Spinal cord (tissue), 4 donors: ENCODE results near the gene AP1B1. TPM values are rescaled to one million over a fixed set of nuclear protein-coding genes. Genes with fewer than 3 reads are reported as not detected.

Source experiments
- polyA plus RNA-seq, 2 donors: library from polyadenylated mRNA; unstranded; fragments of 120-200 nt; gene quantifications; one replicate each; pipeline ENCODE4 v1.2.1, GENCODE V29; 2013; ENCODE audit not compliant: insufficient read length in 2 of 2
- small RNA-seq: library from RNA; depleted of rRNA; stranded (forward); fragments of <200 nt; gene quantifications from one replicate; pipeline ENCODE3, GENCODE V24; 2014; ENCODE audit warnings: low replicate concordance
- total RNA-seq, 2 donors: library from RNA; depleted of rRNA in 1 of 2; stranded (reverse); fragments of 120-200 nt in 1 of 2; fragments of >200 nt in 1 of 2; gene quantifications; one replicate each; pipeline versions ENCODE4 v1.2.3 to v1.2.4, GENCODE V29; 2013 to 2014

Gene AP1B1
- total and polyA plus RNA-seq, 4 donors: 52.2 to 80.0 (median 67.4) TPM

Small RNAs within 50 kb of the gene (small RNA-seq; reads per million reads assigned to genes)
- gene AC000041.1 (not detected), gene MIR3653 (not detected)

Other genes with a start within 250 kb of the AP1B1 start
- gene EMID1, start 182.7 kb downstream of the AP1B1 start, total RNA-seq: 10 to 100 TPM; 10.3 to 10.8 TPM
- 10 to 100 TPM; 19.0 to 24.4 TPM for gene EMID1, start 182.7 kb downstream of the AP1B1 start, polyA plus RNA-seq
- 10 to 100 TPM; 21.0 to 32.5 TPM for gene RHBDD3, start 120.6 kb downstream of the AP1B1 start, total RNA-seq
- gene RHBDD3, start 120.6 kb downstream of the AP1B1 start, polyA plus RNA-seq: 10 to 100 TPM; 49.2 to 60.7 TPM
- gene EWSR1, start 120.3 kb downstream of the AP1B1 start, total RNA-seq: 100 to 1,000 TPM; 114 to 206 TPM
- gene EWSR1, start 120.3 kb downstream of the AP1B1 start, polyA plus RNA-seq: 100 to 1,000 TPM; 289 to 316 TPM
- 1 to 10 TPM; 5.7 to 6.5 TPM for gene GAS2L1, start 81.9 kb downstream of the AP1B1 start, total RNA-seq
- gene GAS2L1, start 81.9 kb downstream of the AP1B1 start, polyA plus RNA-seq: 10 to 100 TPM; 23.9 to 28.4 TPM
- gene RASL10A, start 72.9 kb downstream of the AP1B1 start, total RNA-seq: 1 to 10 TPM; 2.1 to 2.4 TPM
- 1 to 10 TPM; 5.2 to 6.6 TPM for gene RASL10A, start 72.9 kb downstream of the AP1B1 start, polyA plus RNA-seq
- not detected for gene RFPL1, start 50.0 kb upstream of the AP1B1 start, total RNA-seq
- 1 to 10 TPM; 1.9 to 6.3 TPM for gene RFPL1, start 50.0 kb upstream of the AP1B1 start, polyA plus RNA-seq
- 100 to 1,000 TPM in 1 of 2 donors, 10 to 100 TPM in 1; 20.3 to 109 TPM for gene NEFH, start 91.6 kb upstream of the AP1B1 start, total RNA-seq
- 100 to 1,000 TPM; 173 to 175 TPM for gene NEFH, start 91.6 kb upstream of the AP1B1 start, polyA plus RNA-seq
- gene THOC5, start 165.2 kb upstream of the AP1B1 start, total RNA-seq: 10 to 100 TPM; 30.5 to 34.2 TPM
- gene THOC5, start 165.2 kb upstream of the AP1B1 start, polyA plus RNA-seq: 10 to 100 TPM; 19.0 to 34.4 TPM
- 10 to 100 TPM; 64.8 to 94.2 TPM for gene NIPSNAP1, start 192.5 kb upstream of the AP1B1 start, total RNA-seq
- gene NIPSNAP1, start 192.5 kb upstream of the AP1B1 start, polyA plus RNA-seq: 100 to 1,000 TPM; 121 to 128 TPM
- 10 to 100 TPM; 35.4 to 48.7 TPM for gene NF2, start 215.1 kb upstream of the AP1B1 start, total RNA-seq
- gene NF2, start 215.1 kb upstream of the AP1B1 start, polyA plus RNA-seq: 10 to 100 TPM; 36.7 to 42.5 TPM